Erythroblast (primary cell): Measurements from ENCODE around the gene MRPS15.

Experiments used
- GATA1 ChIP-seq: IDR thresholded peaks from 2 replicates; pipeline ENCODE4 v1.6.1; 2011; ENCODE audit warnings: low read depth, mild to moderate bottlenecking, control low read depth, low read length, moderate library complexity
- POLR2A ChIP-seq: IDR thresholded peaks from 2 replicates; pipeline ENCODE4 v1.6.1; 2011; ENCODE audit warnings: mild to moderate bottlenecking, low read length

DNA sequence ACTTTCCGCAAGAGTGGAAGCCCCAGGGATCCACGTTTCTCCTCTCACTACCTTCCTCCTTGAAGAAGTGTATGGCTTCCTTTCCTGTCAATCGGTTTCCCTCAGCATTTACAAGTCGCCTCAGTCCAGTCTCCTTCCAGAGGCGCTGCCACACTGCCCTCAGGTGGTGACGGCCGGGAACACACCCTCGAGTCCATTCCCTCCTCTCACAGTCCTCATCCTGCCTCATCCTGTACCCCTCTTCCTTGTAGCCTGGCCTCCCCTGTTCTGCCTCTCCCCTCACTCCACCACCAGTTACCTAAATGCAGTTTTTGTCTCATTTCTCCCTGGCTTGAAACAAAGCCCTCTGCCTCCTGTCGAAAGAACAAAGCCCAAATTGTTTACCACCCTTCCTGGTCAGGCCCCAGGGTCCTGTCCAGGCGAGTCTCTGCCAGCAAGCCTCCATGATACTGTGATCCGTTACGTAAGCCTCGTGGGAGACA lies 43.3 kb downstream of the MRPS15 start:
- TF ChIP-seq POLR2A (no peak), GATA1 (no peak)
